ENCODE data around the gene PDE7B. TPM values are rescaled to one million over a fixed set of nuclear protein-coding genes. Genes with fewer than 3 reads are reported as not detected.

Gene PDE7B
- total RNA-seq, 2 experiments from 2014 or later, result 0.58 to 0.68 TPM

- ChIA-PET POLR2A (no interaction called here), CTCF (interaction anchor here (1.4 kb wide), 1 partner anchor 171 kb away, joined by 3 read pairs; no protein-coding TSS in a partner anchor)
- Mint-ChIP-seq H3K9me3 (no peaks in the 10 kb centered on the region), H3K4me1 (ENCODE audit: low read depth) (peaks cover 5% of the 10 kb centered on the region), H3K4me3 (no peak overlapping the region), H3K27me3 (no peaks in the 10 kb centered on the region), H3K36me3 (ENCODE audit: low read depth) (no peaks in the 10 kb centered on the region), H3K27ac (no peak overlapping the region)
- ATAC-seq, result no peak
- intact Hi-C loops (cut with micrococcal nuclease), result loop anchor here (10.0 kb wide), 1 partner anchor 195 kb away; no protein-coding TSS in a partner anchor
- DNase-seq, result no peak
- no peak for TF ChIP-seq CTCF (IDR thresholded peaks at IDR 0.05)
These were observed 178.6 kb downstream of the PDE7B start for GRCh38 chr6:136030131-136030530.

GRCh38 chr6:136031982-136032381, 180.5 kb downstream of the PDE7B start:
- CTCF ChIA-PET, result interaction anchor here (1.3 to 2.1 kb wide), 2 partner anchors 10 to 194 kb away, joined by 3 to 9 read pairs; no protein-coding TSS in a partner anchor
- H3K36me3 Mint-ChIP-seq (ENCODE audit: low read depth), result no peaks in the 10 kb centered on the region
- no peaks in the 10 kb centered on the region for H3K9me3 Mint-ChIP-seq
- peaks cover 5% of the 10 kb centered on the region for H3K4me1 Mint-ChIP-seq (ENCODE audit: low read depth)
- TF ChIP-seq CTCF (IDR thresholded peaks at IDR 0.05), result peak; percentile 53
- POLR2A ChIA-PET, result interaction anchor here (0.6 kb wide), 1 partner anchor 11 kb away, joined by 3 read pairs; no protein-coding TSS in a partner anchor
- H3K4me3 Mint-ChIP-seq, result no peak overlapping the region
- H3K27me3 Mint-ChIP-seq, result no peaks in the 10 kb centered on the region
- intact Hi-C loops (cut with micrococcal nuclease), result loop anchor here (10.0 kb wide), 1 partner anchor 193 kb away; no protein-coding TSS in a partner anchor
- ATAC-seq, result peak; percentile 39
- DNase-seq, result peak; percentile 38
- H3K27ac Mint-ChIP-seq, result no peak overlapping the region

- Mint-ChIP-seq H3K27ac (no peak overlapping the region), H3K4me1 (ENCODE audit: low read depth) (peaks cover 18% of the 10 kb centered on the region), H3K27me3 (no peaks in the 10 kb centered on the region), H3K36me3 (ENCODE audit: low read depth) (no peaks in the 10 kb centered on the region), H3K4me3 (no peak overlapping the region), H3K9me3 (no peaks in the 10 kb centered on the region)
- POLR2A ChIA-PET, result no interaction called here
- CTCF ChIA-PET, result interaction anchor here (1.0 to 2.1 kb wide), 4 partner anchors 9 to 193 kb away, joined by 3 to 9 read pairs (median 4); no protein-coding TSS in a partner anchor
- no peak for DNase-seq
- no peak for ATAC-seq
- no peak for TF ChIP-seq CTCF (IDR thresholded peaks at IDR 0.05)
- intact Hi-C loops (cut with micrococcal nuclease), result loop anchor here (10.0 kb wide), 1 partner anchor 191 kb away; no protein-coding TSS in a partner anchor
These were observed 181.9 kb downstream of the PDE7B start for GRCh38 chr6:136033416-136033815.

GRCh38 chr6:136034422-136034821, 182.9 kb downstream of the PDE7B start:
- Mint-ChIP-seq H3K27ac (no peak overlapping the region), H3K36me3 (ENCODE audit: low read depth) (no peaks in the 10 kb centered on the region), H3K27me3 (no peaks in the 10 kb centered on the region), H3K9me3 (no peaks in the 10 kb centered on the region), H3K4me3 (no peak overlapping the region), H3K4me1 (ENCODE audit: low read depth) (peaks cover 20% of the 10 kb centered on the region)
- no peak for TF ChIP-seq CTCF (IDR thresholded peaks at IDR 0.05)
- POLR2A ChIA-PET, result no interaction called here
- intact Hi-C loops (cut with micrococcal nuclease), result loop anchor here (10.0 kb wide), 1 partner anchor 190 kb away; no protein-coding TSS in a partner anchor
- CTCF ChIA-PET, result interaction anchor here (1.3 to 1.7 kb wide), 2 partner anchors 90 to 125 kb away, joined by 3 to 5 read pairs; no protein-coding TSS in a partner anchor
- DNase-seq (no peak), ATAC-seq (no peak)

GRCh38 chr6:136035378-136036070, 184.0 kb downstream of the PDE7B start:
- Mint-ChIP-seq H3K4me3 (no peak overlapping the region), H3K36me3 (ENCODE audit: low read depth) (no peaks in the 10 kb centered on the region), H3K4me1 (ENCODE audit: low read depth) (peaks cover 20% of the 10 kb centered on the region), H3K9me3 (no peaks in the 10 kb centered on the region), H3K27me3 (no peaks in the 10 kb centered on the region), H3K27ac (no peak overlapping the region)
- CTCF ChIA-PET, result no interaction called here
- intact Hi-C loops (cut with micrococcal nuclease), result loop anchor here (10.0 kb wide), 1 partner anchor 189 kb away; no protein-coding TSS in a partner anchor
- TF ChIP-seq CTCF (IDR thresholded peaks at IDR 0.05), result no peak
- POLR2A ChIA-PET, result no interaction called here
- ATAC-seq, result no peak
- no peak for DNase-seq
